Lower leg skin (tissue), 4 donors: ENCODE data around the gene F11. TPM values are rescaled to one million over a fixed set of nuclear protein-coding genes. Genes with fewer than 3 reads are reported as not detected.

Source experiments
- DNase-seq, 2 donors: peaks; one replicate each; pipeline ENCODE4 v3.0.0-alpha.2; 2019; ENCODE audit warnings: low spot score in 2 of 2
- H3K4me3 ChIP-seq: fragments of 200-600 bp; sonication (generic); 2 replicates; pipeline ENCODE4 v1.5.1; 2017; ENCODE audit warnings: mild to moderate bottlenecking, low read depth; ENCODE audit not compliant: poor library complexity, severe bottlenecking
- POLR2A ChIP-seq, 2 donors: fragments of 450-650 bp; IDR thresholded peaks; one replicate each; pipeline ENCODE4 v1.6.1; 2016 to 2017; ENCODE audit warnings: antibody characterized with exemption in 2 of 2, mild to moderate bottlenecking in 1 of 2, moderate library complexity in 1 of 2
- WGBS, 2 donors: methylation state at CpG; one replicate each; pipeline ENCODE4 v1.1.5; 2018; 5-methylcytosine and 5-hydroxymethylcytosine counted together
- intact Hi-C: fragments of 100-400 bp; cut with DNase I; formaldehyde crosslinking; loops from one replicate; pipeline ENCODE4 v1.15.0; 2023; ENCODE audit warnings: low total_unique reads
- total RNA-seq, 4 donors: library from RNA; depleted of rRNA; stranded (reverse); fragments of >200 nt; gene quantifications; one replicate each; pipeline ENCODE4 v1.1.0, GENCODE V29; 2016
- TF ChIP-seq, protein P1 (sequence below), 3 donors: fragments of 450-650 bp; IDR thresholded peaks; one replicate each; pipeline ENCODE4 v1.5.1; 2016; ENCODE audit warnings: antibody characterized with exemption in 3 of 3, mild to moderate bottlenecking in 3 of 3, moderate library complexity in 2 of 3

The F11 gene
- total RNA-seq, 4 donors from 2014 or later = not detected

DNA sequence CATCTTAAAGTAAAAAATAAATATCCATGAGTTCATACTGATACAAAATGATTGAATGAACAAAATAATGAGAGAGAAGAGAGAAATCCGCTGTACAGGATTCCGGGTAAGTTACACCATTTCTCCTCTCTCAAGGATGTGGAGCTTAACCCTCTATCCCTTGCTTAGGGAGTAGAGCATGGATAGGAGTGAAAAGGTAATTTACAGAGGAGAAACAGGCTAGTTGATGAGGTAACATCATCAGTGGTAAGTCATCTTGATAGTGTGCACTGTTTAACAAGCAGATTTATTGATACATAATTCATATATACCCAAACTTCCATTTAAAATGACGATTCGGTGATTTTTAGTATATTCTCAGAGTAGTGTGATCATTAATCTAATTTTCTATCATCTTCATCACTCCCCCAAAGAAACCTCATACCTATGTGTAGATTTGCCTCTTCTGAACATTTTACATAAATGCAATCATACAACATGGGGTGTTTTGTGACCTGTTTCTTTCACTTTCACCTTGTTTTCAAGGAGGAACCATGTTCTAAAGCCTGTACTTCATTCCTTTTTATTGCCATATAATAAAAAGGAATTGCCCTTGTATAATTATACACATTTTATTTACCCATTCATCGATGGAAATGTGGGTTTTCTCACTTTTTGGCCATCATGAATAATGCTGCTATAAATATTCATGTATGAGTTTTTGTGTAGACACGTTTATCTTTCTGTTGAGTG is 34.8 kb downstream of the F11 start:
- H3K4me3 ChIP-seq = no peak overlapping the region
- TF ChIP-seq, protein P1, sequence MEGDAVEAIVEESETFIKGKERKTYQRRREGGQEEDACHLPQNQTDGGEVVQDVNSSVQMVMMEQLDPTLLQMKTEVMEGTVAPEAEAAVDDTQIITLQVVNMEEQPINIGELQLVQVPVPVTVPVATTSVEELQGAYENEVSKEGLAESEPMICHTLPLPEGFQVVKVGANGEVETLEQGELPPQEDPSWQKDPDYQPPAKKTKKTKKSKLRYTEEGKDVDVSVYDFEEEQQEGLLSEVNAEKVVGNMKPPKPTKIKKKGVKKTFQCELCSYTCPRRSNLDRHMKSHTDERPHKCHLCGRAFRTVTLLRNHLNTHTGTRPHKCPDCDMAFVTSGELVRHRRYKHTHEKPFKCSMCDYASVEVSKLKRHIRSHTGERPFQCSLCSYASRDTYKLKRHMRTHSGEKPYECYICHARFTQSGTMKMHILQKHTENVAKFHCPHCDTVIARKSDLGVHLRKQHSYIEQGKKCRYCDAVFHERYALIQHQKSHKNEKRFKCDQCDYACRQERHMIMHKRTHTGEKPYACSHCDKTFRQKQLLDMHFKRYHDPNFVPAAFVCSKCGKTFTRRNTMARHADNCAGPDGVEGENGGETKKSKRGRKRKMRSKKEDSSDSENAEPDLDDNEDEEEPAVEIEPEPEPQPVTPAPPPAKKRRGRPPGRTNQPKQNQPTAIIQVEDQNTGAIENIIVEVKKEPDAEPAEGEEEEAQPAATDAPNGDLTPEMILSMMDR (IDR thresholded peaks at IDR 0.05) = no peak
- no peak for TF ChIP-seq POLR2A (IDR thresholded peaks at IDR 0.05)
- 79% methylated on average over 6 of the region's 6 CpGs for WGBS, 2 donors
- DNase-seq = no peak
- intact Hi-C loops = no loop called here

DNA sequence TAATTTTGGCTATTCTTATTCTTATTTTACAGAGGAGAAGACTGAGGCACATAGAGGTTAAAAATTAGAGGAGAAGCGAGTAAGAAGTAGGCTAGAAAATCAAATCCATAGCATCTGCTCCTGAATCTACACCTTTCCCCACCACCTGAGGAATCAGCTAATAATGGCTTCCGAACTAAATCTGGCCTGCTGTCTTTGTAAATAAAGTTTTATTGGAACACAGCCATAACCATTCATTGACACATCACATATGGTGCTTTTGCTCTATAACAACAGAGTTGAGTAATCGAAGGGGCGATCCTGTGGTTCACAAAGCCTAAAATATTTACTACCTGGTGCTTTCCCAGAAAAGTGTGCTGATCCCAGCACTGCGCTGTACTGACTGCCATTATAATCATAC is 38.2 kb downstream of the F11 start:
- no peak for TF ChIP-seq POLR2A (IDR thresholded peaks at IDR 0.05)
- TF ChIP-seq, protein P1 (IDR thresholded peaks at IDR 0.05) = no peak
- intact Hi-C loops = no loop called here
- WGBS, 2 donors = 85 to 89% methylated on average over 5 of the region's 5 CpGs

DNA sequence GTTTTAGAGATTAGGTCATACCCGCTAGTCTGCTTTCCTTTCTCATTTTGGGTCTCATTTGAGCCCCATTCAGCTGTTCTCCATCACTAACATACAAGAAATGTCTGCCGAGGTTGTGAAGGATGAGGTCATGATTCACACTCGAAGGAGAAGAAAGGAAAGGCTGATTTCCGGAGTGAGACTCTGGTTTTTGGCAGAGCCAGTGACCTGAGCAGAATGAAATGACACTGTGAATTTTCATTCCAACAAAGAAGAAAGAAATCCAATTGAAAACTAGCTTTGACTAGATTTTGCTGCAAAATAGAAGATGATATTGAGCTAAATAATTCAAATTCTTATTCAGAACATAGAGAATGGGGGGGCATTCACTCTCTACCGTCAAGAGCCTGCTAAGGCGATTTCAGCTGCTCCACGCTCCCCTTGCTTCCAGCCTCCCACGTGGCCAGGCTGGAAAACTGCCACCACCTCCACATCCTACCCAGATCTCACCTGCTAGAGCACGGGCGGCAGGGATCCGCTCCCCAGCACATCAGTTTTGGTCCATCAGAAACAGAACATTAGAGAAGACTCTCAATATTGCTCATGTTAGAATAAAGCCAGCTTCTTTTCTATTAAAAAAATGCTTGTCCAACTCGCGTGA is 39.0 kb downstream of the F11 start:
- no peak for TF ChIP-seq POLR2A (IDR thresholded peaks at IDR 0.05)
- TF ChIP-seq, protein P1 (IDR thresholded peaks at IDR 0.05) = no peak
- intact Hi-C loops = no loop called here
- WGBS, 2 donors = 55 to 58% methylated on average over 13 of the region's 13 CpGs
- no peak overlapping the region for H3K4me3 ChIP-seq
- DNase-seq = peak in 1 of 2 donors; percentile 46

More for the DNA sequence above, 38.2 kb downstream of the F11 start:
- no peak for DNase-seq
- no peak overlapping the region for H3K4me3 ChIP-seq

DNA sequence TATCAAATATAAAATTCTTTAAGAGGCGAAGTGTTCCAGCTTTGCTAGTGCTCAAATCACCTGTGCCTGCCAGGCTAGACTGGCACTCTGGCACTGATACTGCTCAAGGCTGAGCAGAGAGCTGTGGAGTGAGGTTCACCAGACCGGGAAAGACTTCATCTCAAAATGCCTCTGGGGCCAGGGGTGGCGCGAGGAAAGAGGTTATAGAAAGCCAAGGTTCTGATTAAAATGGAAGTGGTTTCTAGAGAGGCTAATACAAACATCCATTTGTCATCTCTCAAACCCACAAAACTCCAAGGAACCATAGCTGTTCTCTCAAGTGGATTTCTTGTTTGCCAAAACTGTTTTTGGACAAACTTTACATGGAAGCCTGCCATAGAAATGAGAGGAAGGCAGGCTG is 41.5 kb downstream of the F11 start:
- peak in 1 of 2 donors; percentile 26 for DNase-seq
- no peak overlapping the region for H3K4me3 ChIP-seq
- WGBS, 2 donors = 44 to 51% methylated on average over 4 of the region's 4 CpGs
- intact Hi-C loops = no loop called here
- TF ChIP-seq, protein P1 (IDR thresholded peaks at IDR 0.05) = no peak
- TF ChIP-seq POLR2A (IDR thresholded peaks at IDR 0.05) = no peak

DNA sequence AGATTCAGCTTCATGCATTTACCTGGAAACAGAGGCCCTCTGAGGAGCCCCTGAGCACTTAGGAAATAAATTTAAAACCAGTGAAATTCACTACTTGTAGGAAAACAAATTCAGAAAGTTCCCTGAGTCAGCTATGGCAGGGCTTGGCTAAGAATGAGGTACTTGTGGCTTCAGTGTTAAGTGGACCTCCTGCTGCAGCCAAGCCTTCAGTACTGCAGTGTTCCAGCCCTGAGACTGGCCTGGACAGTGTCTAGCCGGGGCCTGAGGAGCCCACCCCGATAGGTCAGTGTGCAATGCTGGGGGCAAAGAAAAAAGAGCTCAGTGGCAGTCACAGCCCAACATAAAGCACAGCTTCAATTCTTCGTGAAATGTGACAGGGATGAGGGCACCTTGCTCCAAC is 41.9 kb downstream of the F11 start:
- intact Hi-C loops = no loop called here
- no peak for DNase-seq
- no peak overlapping the region for H3K4me3 ChIP-seq
- TF ChIP-seq POLR2A (IDR thresholded peaks at IDR 0.05) = no peak
- TF ChIP-seq, protein P1 (IDR thresholded peaks at IDR 0.05) = no peak
- WGBS, 2 donors = 71 to 73% methylated on average over 3 of the region's 3 CpGs
